ENCODE results near the gene ERI2. TPM values are rescaled to one million over a fixed set of nuclear protein-coding genes. Genes with fewer than 3 reads are reported as not detected.

The ERI2 gene, protein sequence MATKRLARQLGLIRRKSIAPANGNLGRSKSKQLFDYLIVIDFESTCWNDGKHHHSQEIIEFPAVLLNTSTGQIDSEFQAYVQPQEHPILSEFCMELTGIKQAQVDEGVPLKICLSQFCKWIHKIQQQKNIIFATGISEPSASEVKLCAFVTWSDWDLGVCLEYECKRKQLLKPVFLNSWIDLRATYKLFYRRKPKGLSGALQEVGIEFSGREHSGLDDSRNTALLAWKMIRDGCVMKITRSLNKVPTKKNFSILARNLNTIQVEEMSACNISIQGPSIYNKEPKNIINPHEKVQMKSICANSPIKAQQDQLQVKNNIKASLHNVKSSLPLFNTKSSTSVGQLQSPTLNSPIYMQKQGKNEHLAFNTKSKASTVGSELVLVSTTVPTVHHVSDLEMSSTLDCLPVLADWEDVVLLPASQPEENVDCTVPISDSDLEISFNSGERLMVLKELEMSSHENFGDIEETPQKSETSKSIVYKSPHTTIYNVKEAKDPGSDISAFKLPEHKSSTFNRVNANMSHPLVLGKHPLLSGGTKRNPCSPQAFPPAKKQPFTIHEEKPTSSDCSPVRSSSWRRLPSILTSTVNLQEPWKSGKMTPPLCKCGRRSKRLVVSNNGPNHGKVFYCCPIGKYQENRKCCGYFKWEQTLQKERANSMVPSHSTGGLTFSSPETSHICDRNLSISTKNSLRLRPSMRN
- 25.3 and 41.7 TPM in 2 replicates for total RNA-seq

DNA sequence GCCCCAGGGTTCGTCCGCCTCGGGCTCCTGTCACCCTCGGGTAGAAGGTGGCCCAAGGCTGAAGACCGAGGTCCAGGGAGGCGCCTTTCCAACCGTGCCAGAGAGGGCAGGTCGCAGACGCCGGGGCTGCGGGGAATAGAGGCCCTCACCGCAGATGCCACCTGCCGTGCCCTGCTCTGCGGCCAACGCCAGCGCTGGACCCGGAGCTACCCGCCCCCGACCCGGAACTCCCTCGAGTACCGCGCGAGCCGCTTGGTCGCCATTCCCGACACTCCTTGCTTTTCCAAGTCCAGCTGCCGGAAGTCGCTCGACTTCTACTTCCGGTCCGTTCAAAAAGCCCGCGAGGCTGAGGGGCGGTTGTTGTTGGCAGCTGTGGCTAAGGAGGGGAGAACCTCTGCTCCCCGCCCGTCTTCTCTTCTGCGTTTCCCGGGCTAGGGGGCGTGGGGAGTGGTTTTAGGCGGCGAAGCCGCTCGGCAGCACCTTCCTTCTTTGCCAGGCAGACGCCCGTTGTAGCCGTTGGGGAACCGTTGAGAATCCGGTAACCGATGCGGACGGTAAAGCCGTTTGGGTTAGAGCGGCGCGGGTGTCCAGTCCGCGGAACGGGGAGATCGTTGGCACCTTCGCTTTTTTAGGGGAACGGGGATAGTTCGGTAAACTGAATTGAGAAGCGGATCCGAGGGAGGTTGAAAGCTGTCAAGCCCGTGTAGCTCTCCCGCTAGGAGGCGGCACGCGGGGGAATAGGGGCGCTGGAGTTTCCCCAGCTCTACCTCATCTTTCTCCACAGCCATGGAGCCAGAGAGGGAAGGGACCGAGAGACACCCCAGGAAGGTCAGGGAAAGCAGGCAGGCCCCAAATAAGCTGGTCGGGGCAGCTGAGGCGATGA lies at the start of gene ERI2, which contains the start of gene REXO5:
Gene ERI2 (minus strand): TSS at position 305 of the 883 bp plus-strand sequence. CDS start 42 bp downstream, at position 263.
Gene REXO5 (plus strand): TSS at position 360 of the 883 bp plus-strand sequence. CDS start 427 bp downstream, at position 787.

DNA sequence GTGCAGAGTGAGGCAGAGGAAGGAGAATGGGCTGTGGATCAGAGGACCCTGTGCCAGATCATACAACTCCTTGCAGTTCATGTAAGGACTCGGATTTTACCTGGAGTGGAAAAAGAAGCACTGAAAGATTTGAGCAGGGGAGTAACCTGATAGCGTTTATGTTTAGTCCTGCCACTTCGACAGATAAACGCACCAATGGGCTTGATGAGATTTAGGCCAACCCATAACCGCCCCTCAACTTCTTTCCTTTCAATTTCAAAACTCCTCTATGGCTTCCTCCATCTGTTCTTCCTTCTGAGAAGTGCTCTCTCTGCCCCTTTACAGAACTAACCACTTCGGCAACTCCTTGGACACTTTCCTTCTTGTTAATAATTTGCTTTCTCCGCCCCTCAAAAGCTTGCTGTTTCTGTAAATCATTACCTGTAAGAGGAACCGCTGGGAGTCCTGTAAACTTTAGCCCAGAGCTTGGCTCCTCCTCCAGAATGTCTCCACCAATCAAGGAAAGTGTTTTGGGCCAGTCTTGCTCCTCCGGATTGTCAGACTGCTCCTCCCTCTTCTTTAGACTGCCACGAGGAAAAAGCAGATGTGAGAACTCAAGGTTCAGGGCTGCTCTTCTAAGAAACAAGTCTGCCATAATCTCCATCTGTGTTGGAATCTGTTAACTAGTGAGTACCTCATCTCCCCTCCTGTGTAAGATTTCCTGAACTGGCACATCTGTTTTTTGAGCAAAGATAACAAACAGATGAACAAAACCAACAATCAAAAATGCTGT lies 42.6 kb downstream of the ERI2 start, which contains the start of gene ACSM3:
Gene ACSM3 (plus strand): TSS at position 554 of the 772 bp plus-strand sequence. CDS start 6,021 bp downstream, outside the sequence.

Other genes starting within 250 kb of the ERI2 start
- not detected in 2 replicates for gene ACSM2B, start 230.1 kb downstream of the ERI2 start, total RNA-seq
- under 0.01 TPM in 1 of 2 replicates, not detected in the other for gene ACSM1, start 108.8 kb downstream of the ERI2 start, total RNA-seq
- gene THUMPD1, start 64.7 kb downstream of the ERI2 start, total RNA-seq: 77.8 and 105 TPM in 2 replicates
- gene ACSM3, start 42.5 kb downstream of the ERI2 start, total RNA-seq: 0.29 and 1.7 TPM in 2 replicates
- gene REXO5, start 55 bp upstream of the ERI2 start, total RNA-seq: 6.8 and 14.4 TPM in 2 replicates
- gene DCUN1D3, start 93.9 kb upstream of the ERI2 start, total RNA-seq: 27.8 and 35.2 TPM in 2 replicates
- gene LYRM1, start 94.3 kb upstream of the ERI2 start, total RNA-seq: 70.4 and 101 TPM in 2 replicates